B cell (primary cell): Measurements from ENCODE around the gene ZNF716.
"Not testable (repeated sequence)": the region's sequence is repeated elsewhere in the genome, so short reads cannot be mapped to it uniquely, and the experiment has no call there.

Experiments used
- EZH2 ChIP-seq: IDR thresholded peaks from 2 replicates; pipeline ENCODE4 v1.6.1; 2012; ENCODE audit warnings: borderline replicate concordance, low read depth, mild to moderate bottlenecking, moderate library complexity, low read length; ENCODE audit not compliant: insufficient read depth, poor library complexity, severe bottlenecking
- TF ChIP-seq, protein P1 (sequence below): fragments of 200-600 bp; IDR thresholded peaks from one replicate; pipeline ENCODE4 v1.8.0; 2022; ENCODE audit warnings: antibody characterized with exemption, mild to moderate bottlenecking

GRCh38 chr7:57469186-57469828, 19.3 kb downstream of the ZNF716 start:
- TF ChIP-seq EZH2: not testable (repeated sequence)
- TF ChIP-seq, protein P1, sequence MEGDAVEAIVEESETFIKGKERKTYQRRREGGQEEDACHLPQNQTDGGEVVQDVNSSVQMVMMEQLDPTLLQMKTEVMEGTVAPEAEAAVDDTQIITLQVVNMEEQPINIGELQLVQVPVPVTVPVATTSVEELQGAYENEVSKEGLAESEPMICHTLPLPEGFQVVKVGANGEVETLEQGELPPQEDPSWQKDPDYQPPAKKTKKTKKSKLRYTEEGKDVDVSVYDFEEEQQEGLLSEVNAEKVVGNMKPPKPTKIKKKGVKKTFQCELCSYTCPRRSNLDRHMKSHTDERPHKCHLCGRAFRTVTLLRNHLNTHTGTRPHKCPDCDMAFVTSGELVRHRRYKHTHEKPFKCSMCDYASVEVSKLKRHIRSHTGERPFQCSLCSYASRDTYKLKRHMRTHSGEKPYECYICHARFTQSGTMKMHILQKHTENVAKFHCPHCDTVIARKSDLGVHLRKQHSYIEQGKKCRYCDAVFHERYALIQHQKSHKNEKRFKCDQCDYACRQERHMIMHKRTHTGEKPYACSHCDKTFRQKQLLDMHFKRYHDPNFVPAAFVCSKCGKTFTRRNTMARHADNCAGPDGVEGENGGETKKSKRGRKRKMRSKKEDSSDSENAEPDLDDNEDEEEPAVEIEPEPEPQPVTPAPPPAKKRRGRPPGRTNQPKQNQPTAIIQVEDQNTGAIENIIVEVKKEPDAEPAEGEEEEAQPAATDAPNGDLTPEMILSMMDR: not testable (repeated sequence)
